LNCAP (cell line): ENCODE results near the gene ECEL1.

Experiments
- CTCF ChIP-seq: fragments of 450-650 bp; IDR thresholded peaks from 2 replicates; pipeline ENCODE4 v1.5.1; 2017; ENCODE audit warnings: mild to moderate bottlenecking

The ECEL1 gene

GRCh38 chr2:232530626-232531260 is 43.1 kb upstream of the ECEL1 start:
- TF ChIP-seq CTCF, result no peak

- no peak for TF ChIP-seq CTCF
Measured at GRCh38 chr2:232529806-232530547, 42.3 kb upstream of the ECEL1 start.

- no peak for TF ChIP-seq CTCF
Measured at GRCh38 chr2:232528746-232529460, 41.3 kb upstream of the ECEL1 start.

- no peak for TF ChIP-seq CTCF
Measured at GRCh38 chr2:232527905-232528470, 40.4 kb upstream of the ECEL1 start.

GRCh38 chr2:232526372-232526941 is 38.8 kb upstream of the ECEL1 start:
- TF ChIP-seq CTCF, result no peak

GRCh38 chr2:232525791-232526371 is 38.2 kb upstream of the ECEL1 start, which contains the start of gene CHRND:
TSS of gene CHRND (plus strand) at chr2:232526160. CDS start at chr2:232526216, 56 bp downstream.
- no peak for TF ChIP-seq CTCF

GRCh38 chr2:232525199-232525598 is 37.6 kb upstream of the ECEL1 start:
- TF ChIP-seq CTCF, result no peak
